DOHH2 (cell line): ENCODE data around the gene OS9.

Experiments used
- EZH2phosphoT487 ChIP-seq: fragments of 200-600 bp; sonication (generic); IDR thresholded peaks from 2 replicates; pipeline ENCODE4 v1.6.1; 2017; ENCODE audit warnings: borderline replicate concordance, mild to moderate bottlenecking, antibody characterized with exemption, low read length, moderate library complexity, mixed read lengths
- TF ChIP-seq, protein P1 (sequence below): fragments of 200-600 bp; sonication (generic); IDR thresholded peaks from one replicate; pipeline ENCODE4 v1.5.1; 2014; ENCODE audit warnings: antibody characterized with exemption, mild to moderate bottlenecking, low read depth, low read length; ENCODE audit not compliant: poor library complexity, severe bottlenecking

GRCh38 chr12:57688931-57689330 lies 5.0 kb upstream of the OS9 start:
- TF ChIP-seq, protein P1, sequence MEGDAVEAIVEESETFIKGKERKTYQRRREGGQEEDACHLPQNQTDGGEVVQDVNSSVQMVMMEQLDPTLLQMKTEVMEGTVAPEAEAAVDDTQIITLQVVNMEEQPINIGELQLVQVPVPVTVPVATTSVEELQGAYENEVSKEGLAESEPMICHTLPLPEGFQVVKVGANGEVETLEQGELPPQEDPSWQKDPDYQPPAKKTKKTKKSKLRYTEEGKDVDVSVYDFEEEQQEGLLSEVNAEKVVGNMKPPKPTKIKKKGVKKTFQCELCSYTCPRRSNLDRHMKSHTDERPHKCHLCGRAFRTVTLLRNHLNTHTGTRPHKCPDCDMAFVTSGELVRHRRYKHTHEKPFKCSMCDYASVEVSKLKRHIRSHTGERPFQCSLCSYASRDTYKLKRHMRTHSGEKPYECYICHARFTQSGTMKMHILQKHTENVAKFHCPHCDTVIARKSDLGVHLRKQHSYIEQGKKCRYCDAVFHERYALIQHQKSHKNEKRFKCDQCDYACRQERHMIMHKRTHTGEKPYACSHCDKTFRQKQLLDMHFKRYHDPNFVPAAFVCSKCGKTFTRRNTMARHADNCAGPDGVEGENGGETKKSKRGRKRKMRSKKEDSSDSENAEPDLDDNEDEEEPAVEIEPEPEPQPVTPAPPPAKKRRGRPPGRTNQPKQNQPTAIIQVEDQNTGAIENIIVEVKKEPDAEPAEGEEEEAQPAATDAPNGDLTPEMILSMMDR: no peak
- TF ChIP-seq EZH2phosphoT487: no peak
